Measurements from ENCODE around the gene SLC5A9. TPM values are rescaled to one million over a fixed set of nuclear protein-coding genes. Genes with fewer than 3 reads are reported as not detected.
"Not testable (repeated sequence)": the region's sequence is repeated elsewhere in the genome, so short reads cannot be mapped to it uniquely, and the experiment has no call there.

SLC5A9 gene
- total RNA-seq, 1 experiment from 2014 or later = 3.9 TPM

DNA sequence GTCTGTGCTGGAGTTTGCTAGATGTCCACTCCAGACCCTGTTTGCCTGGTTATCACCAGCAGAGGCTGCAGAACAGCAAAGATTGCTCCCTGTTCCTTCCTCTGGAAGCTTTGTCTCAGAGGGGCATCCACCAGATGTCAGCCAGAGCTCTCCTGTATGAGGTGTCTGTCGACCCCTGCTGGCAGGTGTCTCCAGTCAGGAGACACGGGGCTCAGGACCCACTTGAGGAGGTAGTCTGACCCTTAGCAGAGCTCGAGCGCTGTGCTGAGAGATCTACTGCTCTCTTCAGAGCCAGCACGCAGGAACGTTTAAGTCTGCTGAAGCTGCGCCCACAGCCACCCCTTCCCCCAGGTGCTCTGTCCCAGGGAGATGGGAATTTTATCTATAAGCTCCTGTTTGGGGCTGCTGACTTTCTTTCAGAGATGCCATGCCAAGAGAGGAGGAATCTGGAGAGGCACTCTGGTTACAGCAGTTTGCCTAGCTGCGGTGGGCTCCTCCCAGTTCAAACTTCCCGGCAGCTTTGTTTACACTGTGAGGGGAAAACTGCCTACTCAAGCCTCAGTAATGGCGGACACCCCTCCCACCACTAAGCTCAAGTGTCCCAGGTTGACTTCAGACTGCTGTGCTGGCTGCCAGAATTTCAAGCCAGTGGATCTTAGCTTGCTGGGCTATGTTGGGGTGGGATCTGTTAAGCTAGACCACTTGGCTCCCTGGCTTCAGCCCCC is 62.3 kb downstream of the SLC5A9 start:
- H3K4me1 ChIP-seq; BruUV-seq (replicated peaks); H3K4me3 Mint-ChIP-seq (ENCODE audit: unreplicated experiment); H3K27me3 ChIP-seq (replicated peaks; ENCODE audit: control insufficient read depth, insufficient read depth, low read length); H3K27ac Mint-ChIP-seq (ENCODE audit: unreplicated experiment); H3K9me3 Mint-ChIP-seq (ENCODE audit: unreplicated experiment); H3K4me3 ChIP-seq (ENCODE audit: low read depth, low read length); H3K36me3 ChIP-seq (ENCODE audit: control insufficient read depth, insufficient read depth, low read length); H3K9me3 ChIP-seq; H3K4me1 Mint-ChIP-seq (ENCODE audit: low read depth, unreplicated experiment); intact Hi-C loops (cut with micrococcal nuclease; ENCODE audit: unreplicated experiment); POLR2A ChIA-PET; H3K27me3 Mint-ChIP-seq (ENCODE audit: insufficient read depth, unreplicated experiment); H3K36me3 Mint-ChIP-seq (ENCODE audit: insufficient read depth, unreplicated experiment): not testable (repeated sequence)
- peak; percentile 15 to 42 for DNase-seq
- CTCF ChIA-PET = interaction anchor here (1.1 kb wide), 1 partner anchor 175 kb away, joined by 3 read pairs; no protein-coding TSS in a partner anchor
- TF ChIP-seq CTCF (IDR thresholded peaks at IDR 0.05; ENCODE audit: insufficient read depth in 1 of 2, low read depth in 1 of 2, low read length in 1 of 2, severe bottlenecking in 1 of 2, unreplicated experiment in 1 of 2) = peak; percentile 36 to 43

GRCh38 chr1:48285525-48285924 is 63.0 kb downstream of the SLC5A9 start:
- TF ChIP-seq CTCF (IDR thresholded peaks at IDR 0.05; ENCODE audit: insufficient read depth in 1 of 2, low read depth in 1 of 2, low read length in 1 of 2, severe bottlenecking in 1 of 2, unreplicated experiment in 1 of 2) = no peak
- Mint-ChIP-seq H3K4me1 (ENCODE audit: low read depth, unreplicated experiment) (no peaks in the 10 kb centered on the region), H3K4me3 (ENCODE audit: unreplicated experiment) (no peak overlapping the region), H3K9me3 (ENCODE audit: unreplicated experiment) (peaks cover 9% of the 10 kb centered on the region), H3K27me3 (ENCODE audit: insufficient read depth, unreplicated experiment) (no peaks in the 10 kb centered on the region), H3K27ac (ENCODE audit: unreplicated experiment) (no peak overlapping the region), H3K36me3 (ENCODE audit: insufficient read depth, unreplicated experiment) (no peaks in the 10 kb centered on the region)
- Histone ChIP-seq H3K4me3 (ENCODE audit: low read depth, low read length) (no peak overlapping the region), H3K4me1 (no peaks in the 10 kb centered on the region), H3K27me3 (replicated peaks; ENCODE audit: control insufficient read depth, insufficient read depth, low read length) (no peaks in the 10 kb centered on the region), H3K9me3 (no peaks in the 10 kb centered on the region), H3K36me3 (ENCODE audit: control insufficient read depth, insufficient read depth, low read length) (no peaks in the 10 kb centered on the region)
- intact Hi-C loops (cut with micrococcal nuclease; ENCODE audit: unreplicated experiment) = no loop called here
- POLR2A ChIA-PET = no interaction called here
- no peak for DNase-seq
- CTCF ChIA-PET = interaction anchor here (0.7 kb wide), 1 partner anchor 546 kb away, joined by 3 read pairs; no protein-coding TSS in a partner anchor
- no TSS peak for BruUV-seq (replicated peaks)

- DNase-seq = no peak
- intact Hi-C loops (cut with micrococcal nuclease; ENCODE audit: unreplicated experiment) = no loop called here
- H3K4me3 ChIP-seq (ENCODE audit: low read depth, low read length) = no peak overlapping the region
- no peak overlapping the region for H3K27ac Mint-ChIP-seq (ENCODE audit: unreplicated experiment)
- H3K4me1 ChIP-seq = no peaks in the 10 kb centered on the region
- ChIA-PET POLR2A (no interaction called here), CTCF (no interaction called here)
- no peaks in the 10 kb centered on the region for H3K36me3 ChIP-seq (ENCODE audit: control insufficient read depth, insufficient read depth, low read length)
- no peaks in the 10 kb centered on the region for H3K27me3 ChIP-seq (replicated peaks; ENCODE audit: control insufficient read depth, insufficient read depth, low read length)
- no peaks in the 10 kb centered on the region for H3K9me3 Mint-ChIP-seq (ENCODE audit: unreplicated experiment)
- no peaks in the 10 kb centered on the region for H3K9me3 ChIP-seq
- H3K4me3 Mint-ChIP-seq (ENCODE audit: unreplicated experiment) = no peak overlapping the region
- BruUV-seq (replicated peaks) = no TSS peak
- H3K4me1 Mint-ChIP-seq (ENCODE audit: low read depth, unreplicated experiment) = no peaks in the 10 kb centered on the region
- H3K36me3 Mint-ChIP-seq (ENCODE audit: insufficient read depth, unreplicated experiment) = no peaks in the 10 kb centered on the region
- H3K27me3 Mint-ChIP-seq (ENCODE audit: insufficient read depth, unreplicated experiment) = peaks cover 2% of the 10 kb centered on the region
- TF ChIP-seq CTCF (IDR thresholded peaks at IDR 0.05; ENCODE audit: insufficient read depth in 1 of 2, low read depth in 1 of 2, low read length in 1 of 2, severe bottlenecking in 1 of 2, unreplicated experiment in 1 of 2) = no peak
These were observed 68.9 kb downstream of the SLC5A9 start for GRCh38 chr1:48291421-48291820.
